ENCODE measurements around the gene MTSS2.

MTSS2 gene

DNA sequence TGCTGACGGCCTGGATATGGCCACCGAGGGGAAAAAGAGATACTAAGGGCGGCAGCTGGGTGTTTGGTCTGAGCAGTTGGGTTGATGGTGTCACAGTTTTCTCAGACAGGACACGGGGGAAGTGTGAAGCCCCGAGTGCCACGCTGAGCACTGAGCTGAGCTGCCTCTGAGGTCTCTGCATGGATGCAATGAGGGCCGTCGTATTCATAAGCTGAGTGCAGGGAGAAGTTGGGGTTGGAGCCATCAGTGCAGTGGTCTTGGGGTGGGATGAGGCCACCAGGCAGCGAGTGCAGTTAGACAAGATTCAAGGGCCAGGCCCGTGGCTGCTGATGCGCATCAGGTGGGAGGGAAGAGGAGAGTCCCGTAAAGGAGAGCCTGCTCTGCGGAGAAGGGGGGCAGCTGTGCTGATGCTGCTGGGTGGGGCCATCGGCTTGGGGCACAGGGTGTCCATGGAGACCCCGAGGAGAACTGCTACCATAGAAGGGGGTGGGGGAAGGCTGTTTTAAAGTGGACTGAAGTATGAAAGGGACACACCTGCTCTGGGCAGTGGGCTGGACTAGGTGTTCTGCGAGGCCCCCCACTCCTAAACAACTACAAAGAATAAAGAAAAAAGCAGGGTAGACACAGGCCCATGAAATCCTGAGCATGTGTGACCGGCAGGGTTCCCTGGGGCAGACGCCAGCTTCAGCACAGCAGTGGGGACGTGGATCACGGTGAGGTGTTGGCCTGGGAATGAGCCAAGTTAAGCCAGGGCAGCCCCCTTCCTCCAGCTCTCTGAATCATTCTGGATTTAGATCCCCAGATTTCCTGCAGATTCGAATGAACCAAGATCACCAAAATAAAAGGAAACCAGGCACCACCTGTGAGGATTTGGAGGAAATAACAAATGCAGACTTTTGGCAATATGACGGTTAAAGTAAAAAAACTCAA, 19.8 kb downstream of the MTSS2 start:
- DNase-seq (ENCODE audit: low read depth) = no peak
- H3K4me3 ChIP-seq (ENCODE audit: low read depth, low read length) = no peak overlapping the region
- TF ChIP-seq, protein P1, sequence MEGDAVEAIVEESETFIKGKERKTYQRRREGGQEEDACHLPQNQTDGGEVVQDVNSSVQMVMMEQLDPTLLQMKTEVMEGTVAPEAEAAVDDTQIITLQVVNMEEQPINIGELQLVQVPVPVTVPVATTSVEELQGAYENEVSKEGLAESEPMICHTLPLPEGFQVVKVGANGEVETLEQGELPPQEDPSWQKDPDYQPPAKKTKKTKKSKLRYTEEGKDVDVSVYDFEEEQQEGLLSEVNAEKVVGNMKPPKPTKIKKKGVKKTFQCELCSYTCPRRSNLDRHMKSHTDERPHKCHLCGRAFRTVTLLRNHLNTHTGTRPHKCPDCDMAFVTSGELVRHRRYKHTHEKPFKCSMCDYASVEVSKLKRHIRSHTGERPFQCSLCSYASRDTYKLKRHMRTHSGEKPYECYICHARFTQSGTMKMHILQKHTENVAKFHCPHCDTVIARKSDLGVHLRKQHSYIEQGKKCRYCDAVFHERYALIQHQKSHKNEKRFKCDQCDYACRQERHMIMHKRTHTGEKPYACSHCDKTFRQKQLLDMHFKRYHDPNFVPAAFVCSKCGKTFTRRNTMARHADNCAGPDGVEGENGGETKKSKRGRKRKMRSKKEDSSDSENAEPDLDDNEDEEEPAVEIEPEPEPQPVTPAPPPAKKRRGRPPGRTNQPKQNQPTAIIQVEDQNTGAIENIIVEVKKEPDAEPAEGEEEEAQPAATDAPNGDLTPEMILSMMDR (IDR thresholded peaks at IDR 0.05; ENCODE audit: low read depth, low read length) = no peak
- TF ChIP-seq, protein P2, sequence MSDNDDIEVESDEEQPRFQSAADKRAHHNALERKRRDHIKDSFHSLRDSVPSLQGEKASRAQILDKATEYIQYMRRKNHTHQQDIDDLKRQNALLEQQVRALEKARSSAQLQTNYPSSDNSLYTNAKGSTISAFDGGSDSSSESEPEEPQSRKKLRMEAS (IDR thresholded peaks at IDR 0.05; ENCODE audit: low read depth, low read length) = no peak
- TF ChIP-seq MYC (IDR thresholded peaks at IDR 0.05; ENCODE audit: low read depth, low read length) (no peak), POLR2A (IDR thresholded peaks at IDR 0.05; ENCODE audit: extremely low read depth, insufficient read length) (no peak)

DNA sequence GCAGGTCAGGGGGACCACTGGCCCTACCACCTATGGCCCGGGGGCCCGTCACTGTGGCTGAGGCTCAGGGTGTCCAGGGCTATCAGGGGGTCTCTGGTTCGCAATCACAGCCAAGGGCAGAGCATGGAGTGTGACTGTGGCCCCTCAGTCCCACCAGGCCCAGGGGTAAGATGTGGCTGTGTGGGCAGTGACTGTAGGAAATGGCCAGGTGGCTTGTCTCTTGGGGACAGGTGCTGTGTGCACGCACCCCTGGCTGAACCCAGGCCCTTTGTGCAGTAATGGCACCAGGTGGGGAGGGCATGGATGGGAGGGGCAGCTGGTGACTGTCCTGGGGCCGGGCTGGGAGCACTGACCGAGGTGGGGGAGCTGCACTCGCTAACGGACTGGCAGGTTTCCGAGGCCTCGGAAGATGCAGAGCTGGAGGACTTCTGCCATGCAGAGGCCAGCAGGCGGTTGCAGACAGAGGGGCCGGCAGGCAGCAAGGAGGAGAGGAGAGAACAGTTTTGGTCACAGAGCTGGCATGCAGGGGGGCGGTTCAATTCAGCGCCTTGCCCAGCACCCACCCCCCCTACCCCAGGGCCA, 20.6 kb downstream of the MTSS2 start:
- peak; percentile 9 for DNase-seq (ENCODE audit: low read depth)
- TF ChIP-seq POLR2A (IDR thresholded peaks at IDR 0.05; ENCODE audit: extremely low read depth, insufficient read length) (no peak), MYC (IDR thresholded peaks at IDR 0.05; ENCODE audit: low read depth, low read length) (no peak)
- TF ChIP-seq, protein P2 (IDR thresholded peaks at IDR 0.05; ENCODE audit: low read depth, low read length) = no peak
- TF ChIP-seq, protein P1 (IDR thresholded peaks at IDR 0.05; ENCODE audit: low read depth, low read length) = no peak
- H3K4me3 ChIP-seq (ENCODE audit: low read depth, low read length) = no peak overlapping the region

DNA sequence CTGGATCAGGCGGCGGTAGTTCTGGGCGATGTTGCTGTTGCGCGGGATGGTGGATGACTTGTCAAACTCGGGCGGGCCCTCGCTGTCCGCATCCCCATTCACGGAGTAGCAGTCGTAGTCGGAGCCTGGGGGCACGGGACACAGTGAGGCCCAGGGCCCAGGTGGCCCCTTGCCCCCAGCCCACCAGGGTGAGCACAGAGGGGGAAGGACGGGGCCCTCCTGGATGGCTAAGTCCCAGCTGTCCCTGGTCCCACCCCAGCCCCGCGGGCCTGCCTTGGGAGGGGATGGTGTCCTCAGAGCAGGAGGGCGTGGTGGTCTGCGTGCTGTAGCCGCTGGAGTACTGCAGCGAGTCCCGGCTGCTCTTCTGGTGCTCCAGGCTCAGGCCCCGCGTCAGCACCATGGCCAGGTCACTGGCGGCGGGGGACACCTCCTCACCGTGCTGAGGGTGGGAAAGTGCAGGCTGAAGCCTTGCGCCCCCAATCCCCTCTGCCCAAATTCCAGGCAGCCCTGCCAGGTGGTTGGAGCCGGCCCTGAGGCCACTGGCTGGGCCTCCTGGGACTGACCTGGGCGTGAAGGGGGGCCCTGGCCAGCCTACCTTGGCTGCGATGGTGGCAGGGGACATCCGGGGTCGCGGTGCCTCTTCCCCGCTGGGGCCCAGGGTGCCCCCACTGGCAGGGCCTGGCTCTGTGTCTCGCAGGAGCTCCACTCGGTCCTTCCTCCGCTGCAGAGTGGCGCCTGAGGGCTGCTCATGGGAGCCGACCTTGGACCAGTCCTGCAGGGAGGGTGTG, 21.3 kb downstream of the MTSS2 start:
- peak; percentile 10 for DNase-seq (ENCODE audit: low read depth)
- no peak overlapping the region for H3K4me3 ChIP-seq (ENCODE audit: low read depth, low read length)
- TF ChIP-seq MYC (IDR thresholded peaks at IDR 0.05; ENCODE audit: low read depth, low read length) = no peak
- peak; percentile 12 for TF ChIP-seq POLR2A (IDR thresholded peaks at IDR 0.05; ENCODE audit: extremely low read depth, insufficient read length)
- TF ChIP-seq, protein P2 (IDR thresholded peaks at IDR 0.05; ENCODE audit: low read depth, low read length) = no peak
- TF ChIP-seq, protein P1 (IDR thresholded peaks at IDR 0.05; ENCODE audit: low read depth, low read length) = no peak

DNA sequence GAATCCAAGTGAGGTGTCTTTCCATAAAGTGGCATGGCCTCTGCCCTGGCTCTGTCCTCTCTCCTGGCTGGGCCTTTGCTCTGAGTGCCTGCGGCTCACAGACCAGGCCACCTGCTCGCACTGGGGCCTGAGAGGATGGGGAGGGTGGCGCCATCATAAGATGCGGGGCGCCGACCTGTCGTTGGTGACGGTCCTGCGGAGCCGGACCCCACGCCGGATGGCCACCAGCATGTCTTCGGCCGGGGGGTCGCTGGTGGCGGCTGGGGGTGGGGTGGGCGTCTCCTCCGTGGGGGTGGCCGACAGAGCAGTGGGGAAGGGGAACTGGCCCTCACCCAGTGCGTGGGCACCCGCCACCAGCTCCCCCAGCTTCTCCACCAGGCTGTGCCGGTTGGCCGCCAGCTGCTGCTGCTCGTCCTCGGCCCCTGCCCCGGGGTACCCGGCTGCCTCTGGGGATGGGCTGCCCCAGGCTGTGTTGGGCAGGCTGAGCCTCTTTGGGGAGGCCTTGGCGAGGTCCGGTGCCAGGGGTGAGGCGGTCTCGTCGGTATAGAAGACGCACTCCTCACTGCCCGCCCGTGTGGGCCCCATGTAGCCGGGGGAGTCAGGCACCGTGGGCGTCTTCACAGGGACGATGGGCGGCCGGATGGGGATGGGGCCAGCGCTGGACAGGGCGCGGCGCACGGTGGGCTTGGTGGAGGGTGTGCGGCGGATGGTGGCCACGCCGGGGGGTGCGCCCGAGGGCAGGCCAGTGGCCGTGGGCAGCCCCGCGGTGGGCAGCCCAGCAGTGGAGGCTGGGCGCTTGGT, 22.1 kb downstream of the MTSS2 start:
- no peak for TF ChIP-seq POLR2A (IDR thresholded peaks at IDR 0.05; ENCODE audit: extremely low read depth, insufficient read length)
- TF ChIP-seq, protein P1 (IDR thresholded peaks at IDR 0.05; ENCODE audit: low read depth, low read length) = no peak
- TF ChIP-seq, protein P2 (IDR thresholded peaks at IDR 0.05; ENCODE audit: low read depth, low read length) = no peak
- no peak for TF ChIP-seq MYC (IDR thresholded peaks at IDR 0.05; ENCODE audit: low read depth, low read length)
- H3K4me3 ChIP-seq (ENCODE audit: low read depth, low read length) = no peak overlapping the region
- DNase-seq (ENCODE audit: low read depth) = no peak

DNA sequence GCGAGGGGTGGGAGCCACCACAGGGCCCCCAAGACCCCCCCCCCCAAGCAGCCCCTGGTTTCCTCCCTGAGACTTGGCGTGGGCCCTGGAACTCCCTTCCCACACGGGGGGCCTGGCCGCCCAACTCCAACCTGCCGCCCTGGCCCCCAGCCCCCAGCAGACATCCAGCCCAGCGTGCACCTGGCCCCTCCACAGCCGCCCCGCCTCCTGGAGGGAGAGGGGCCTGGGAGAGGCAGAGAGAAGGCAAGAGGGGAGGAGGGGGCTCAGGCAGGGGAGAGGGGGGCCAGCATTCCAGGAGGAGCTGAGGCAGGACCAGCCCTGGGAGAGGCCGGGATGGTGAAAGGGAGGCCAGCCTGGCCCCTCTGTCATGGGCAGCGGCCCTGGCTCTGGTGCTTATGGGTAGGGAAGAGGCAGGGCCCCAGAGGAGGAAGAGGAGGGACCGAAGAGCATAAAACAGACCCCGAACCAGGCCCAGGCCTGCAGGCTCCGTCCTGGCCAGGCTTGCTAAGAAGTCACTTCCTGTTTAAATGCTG, 22.8 kb downstream of the MTSS2 start:
- peak; percentile 44 for DNase-seq (ENCODE audit: low read depth)
- TF ChIP-seq MYC (IDR thresholded peaks at IDR 0.05; ENCODE audit: low read depth, low read length) (no peak), POLR2A (IDR thresholded peaks at IDR 0.05; ENCODE audit: extremely low read depth, insufficient read length) (no peak)
- TF ChIP-seq, protein P1 (IDR thresholded peaks at IDR 0.05; ENCODE audit: low read depth, low read length) = no peak
- TF ChIP-seq, protein P2 (IDR thresholded peaks at IDR 0.05; ENCODE audit: low read depth, low read length) = no peak
- no peak overlapping the region for H3K4me3 ChIP-seq (ENCODE audit: low read depth, low read length)
